GM19324 (cell line): Measurements from ENCODE around the gene JAKMIP2.

Source experiments
- ATAC-seq: cut with Tn5 transposase; IDR thresholded peaks from one replicate; pipeline ENCODE4 v1.9.1; 2021; ENCODE audit warnings: mild to moderate bottlenecking, moderate library complexity; ENCODE audit not compliant: unreplicated experiment, low FRiP score

JAKMIP2 gene

DNA sequence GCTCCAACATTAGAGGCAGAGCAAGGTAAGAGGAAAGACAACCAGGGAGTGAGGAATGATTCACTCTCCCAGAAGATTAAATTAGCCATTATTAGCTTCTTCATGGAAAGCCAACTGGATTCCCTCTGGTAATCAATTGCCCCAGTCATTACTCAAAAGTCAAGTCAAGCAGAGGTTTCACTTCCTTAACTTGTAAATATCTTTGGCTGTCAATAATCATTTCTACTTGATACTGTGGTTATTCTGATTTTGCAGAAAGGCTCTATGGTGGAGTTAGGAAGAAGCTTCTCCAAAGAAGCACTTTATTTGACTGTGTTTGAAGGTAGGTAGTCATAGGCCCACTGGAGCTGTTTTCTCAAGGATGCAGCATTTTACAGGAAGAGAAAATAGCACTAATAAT, 78.0 kb downstream of the JAKMIP2 start:
- ATAC-seq: no peak

DNA sequence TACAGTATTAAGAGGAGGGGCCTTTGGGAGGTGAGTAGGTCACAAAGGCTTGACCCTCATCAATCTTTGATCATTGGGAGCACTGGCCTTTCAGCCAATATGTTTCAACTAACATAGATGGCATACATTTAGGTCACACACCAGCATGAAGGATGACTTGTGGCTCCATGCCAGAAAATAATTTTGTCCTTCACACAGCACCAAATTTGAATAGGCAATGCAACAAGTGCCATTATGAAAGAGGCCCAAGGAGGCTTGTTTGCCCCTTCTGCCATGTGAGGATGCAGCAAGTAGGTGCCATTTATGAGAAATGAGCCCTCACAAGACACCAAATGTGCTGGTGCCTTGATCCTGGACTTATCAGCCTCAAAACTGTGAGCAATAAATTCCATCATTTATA, 81.1 kb downstream of the JAKMIP2 start:
- no peak for ATAC-seq

DNA sequence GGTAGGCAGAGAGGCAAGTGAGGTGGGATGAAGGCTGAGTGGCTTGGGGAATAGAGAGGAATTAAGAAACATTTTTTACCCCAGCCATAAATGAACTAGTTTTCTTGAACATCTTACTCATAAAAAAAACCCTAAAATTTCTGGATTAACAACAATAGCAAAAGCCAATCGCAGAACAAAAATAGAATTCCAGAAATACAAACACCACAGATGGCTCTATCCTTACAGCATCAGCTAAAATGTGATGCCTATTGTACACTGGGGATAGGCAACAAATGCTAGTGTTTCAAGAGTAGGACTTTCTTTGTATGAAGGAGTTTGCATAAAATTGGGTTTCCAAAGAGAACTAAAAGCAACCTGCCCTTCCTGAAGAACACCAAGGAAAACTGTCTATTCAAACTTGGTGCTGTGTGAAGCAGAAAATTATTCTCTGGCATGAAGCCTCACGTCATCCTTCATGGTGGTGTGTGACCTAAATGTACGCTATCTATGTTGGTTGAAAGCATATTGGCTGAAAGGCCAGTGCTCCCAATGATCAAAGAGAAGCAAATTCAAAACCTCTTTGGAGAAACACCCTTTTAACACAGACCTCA, 82.9 kb downstream of the JAKMIP2 start:
- ATAC-seq: no peak

DNA sequence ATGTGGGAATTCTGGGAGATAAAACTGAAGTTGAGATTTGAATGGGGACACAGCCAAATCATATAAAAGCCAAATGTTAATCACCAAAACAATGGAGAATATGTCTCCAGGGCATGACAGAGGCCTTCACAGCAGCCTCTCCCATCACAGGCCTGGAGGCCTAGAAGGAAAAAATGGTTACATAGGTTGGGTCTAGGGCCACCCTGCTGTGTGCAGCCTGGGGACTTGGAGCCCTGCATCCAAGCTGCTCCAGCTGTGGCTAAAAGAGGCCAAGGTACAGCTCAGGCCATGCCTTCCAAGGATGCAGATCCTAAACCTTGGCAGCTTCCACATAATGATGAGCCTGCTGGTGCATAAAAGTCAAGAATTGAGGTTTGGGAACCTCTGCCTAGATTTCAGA, 85.1 kb downstream of the JAKMIP2 start:
- no peak for ATAC-seq

DNA sequence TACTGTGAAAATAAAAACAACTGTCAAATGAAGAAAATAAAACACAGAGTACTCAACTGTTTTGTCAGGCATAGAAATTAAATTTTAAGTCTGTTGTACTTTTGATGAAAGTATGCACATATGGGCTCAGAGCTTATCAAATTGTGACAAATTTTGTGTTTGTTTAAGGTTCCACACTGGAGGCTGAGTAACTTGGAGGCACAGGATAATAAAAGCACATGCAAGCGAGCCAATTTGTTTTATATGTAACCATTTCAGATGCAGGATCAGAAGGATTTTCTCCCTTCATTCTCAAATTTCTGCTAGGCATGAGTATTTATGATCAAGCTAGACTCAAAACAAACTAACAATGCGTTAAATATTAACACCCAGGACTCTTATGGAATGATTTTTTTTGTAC, 87.8 kb downstream of the JAKMIP2 start:
- ATAC-seq: no peak

DNA sequence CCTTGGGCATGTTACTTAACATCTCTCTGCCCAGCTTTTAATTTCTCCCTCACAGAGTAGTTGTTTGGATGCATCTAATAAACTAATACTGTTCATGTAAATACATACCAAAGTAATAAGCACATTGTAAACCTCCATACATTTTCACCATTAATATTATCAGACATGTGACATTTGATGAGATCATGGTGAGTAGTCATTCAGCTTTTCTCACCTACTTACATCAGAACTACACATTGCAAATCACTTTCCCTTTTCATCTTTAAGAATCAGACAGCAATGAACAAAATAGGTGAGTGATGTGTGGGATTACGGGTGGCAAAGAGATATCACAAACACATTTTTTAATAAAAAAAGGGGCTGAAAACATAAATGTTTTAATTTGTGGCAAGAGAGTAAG, 89.3 kb downstream of the JAKMIP2 start:
- no peak for ATAC-seq

DNA sequence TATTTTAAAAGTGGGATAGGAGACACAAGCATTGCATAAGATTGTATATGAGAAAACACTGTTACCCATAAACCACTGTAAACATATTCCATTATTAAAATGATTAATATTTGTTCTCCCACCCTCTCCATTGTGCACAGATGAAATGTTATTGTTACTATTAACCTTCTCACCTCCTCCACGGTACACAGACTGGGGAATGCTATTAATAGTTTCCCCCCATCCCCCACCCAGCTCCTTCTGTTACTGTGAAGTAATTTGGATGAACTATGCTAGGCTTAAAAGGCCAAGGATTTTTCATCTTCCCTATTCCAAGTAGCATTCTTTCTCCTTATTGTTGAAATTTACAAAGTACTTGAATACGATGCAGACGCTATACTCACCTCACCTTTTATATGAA, 91.4 kb downstream of the JAKMIP2 start:
- no peak for ATAC-seq

DNA sequence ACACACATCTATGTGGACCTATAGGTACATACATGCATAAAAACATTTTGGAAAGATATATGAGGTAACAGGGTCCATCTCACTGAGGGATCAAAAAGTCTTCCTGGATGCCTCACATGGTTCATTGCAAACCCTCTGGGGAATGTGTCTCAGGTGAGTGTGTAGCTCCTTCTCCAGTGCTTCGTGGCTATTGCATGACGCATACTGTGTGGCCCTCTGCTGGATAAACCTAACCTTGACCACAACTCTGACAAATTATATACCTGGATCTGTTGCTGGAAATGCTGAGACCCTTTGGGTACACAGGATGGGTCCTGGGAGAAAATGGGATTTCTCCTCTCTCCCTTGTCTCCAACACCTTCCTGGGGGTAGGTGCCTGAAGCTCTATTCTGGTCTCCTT, 91.9 kb downstream of the JAKMIP2 start:
- ATAC-seq: no peak

DNA sequence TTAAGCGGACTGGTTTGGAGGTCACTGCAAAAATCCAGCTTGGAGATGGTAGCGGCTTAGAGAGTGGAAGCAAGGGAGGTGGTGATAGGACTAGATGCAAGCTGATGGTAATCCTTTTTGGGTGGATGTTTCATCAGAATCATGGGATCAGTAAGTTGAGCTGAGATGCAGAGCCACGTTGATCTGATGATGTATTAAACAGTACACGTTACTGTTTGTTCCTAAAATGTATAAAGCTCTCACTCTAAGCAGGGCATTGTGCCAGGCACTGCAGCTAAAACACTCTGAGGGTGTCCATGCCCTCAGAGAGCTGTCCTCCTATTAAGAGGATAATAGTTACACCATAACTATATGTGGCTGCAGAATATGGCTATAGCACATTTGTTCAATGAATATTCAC, 93.1 kb downstream of the JAKMIP2 start:
- ATAC-seq: no peak

DNA sequence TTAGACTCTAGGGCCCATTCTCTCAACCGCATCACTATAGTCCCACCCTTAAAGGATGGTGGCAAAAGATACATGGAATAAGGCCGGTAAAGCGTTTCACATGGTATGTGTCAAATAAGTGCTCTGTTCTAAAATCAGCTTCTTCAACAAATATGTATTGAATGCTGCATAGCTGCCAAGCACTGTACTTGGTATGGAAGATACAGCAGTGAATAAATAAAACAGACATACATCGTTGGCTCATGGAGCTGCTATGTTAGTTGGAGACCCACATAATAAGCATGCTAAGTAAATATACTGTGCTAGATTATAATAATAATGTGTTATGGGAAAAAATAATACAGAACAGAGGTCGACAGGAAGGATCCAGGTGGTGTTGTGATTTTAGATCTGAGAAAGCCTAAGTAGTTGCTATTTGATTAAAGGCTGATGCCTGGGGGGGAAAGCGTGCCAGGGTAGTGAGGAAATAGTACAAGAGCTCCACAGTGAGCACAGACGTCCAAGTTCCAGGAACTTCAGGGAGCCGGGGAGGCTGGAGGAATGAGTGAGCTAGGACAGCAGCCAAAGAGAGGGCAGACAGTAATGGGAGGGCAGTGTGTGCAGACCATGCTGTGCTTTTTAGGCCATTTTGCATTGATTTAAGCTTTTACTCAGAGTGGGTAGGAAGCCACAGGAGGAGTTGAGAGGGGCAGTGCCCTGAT, 93.7 kb downstream of the JAKMIP2 start:
- ATAC-seq: no peak

DNA sequence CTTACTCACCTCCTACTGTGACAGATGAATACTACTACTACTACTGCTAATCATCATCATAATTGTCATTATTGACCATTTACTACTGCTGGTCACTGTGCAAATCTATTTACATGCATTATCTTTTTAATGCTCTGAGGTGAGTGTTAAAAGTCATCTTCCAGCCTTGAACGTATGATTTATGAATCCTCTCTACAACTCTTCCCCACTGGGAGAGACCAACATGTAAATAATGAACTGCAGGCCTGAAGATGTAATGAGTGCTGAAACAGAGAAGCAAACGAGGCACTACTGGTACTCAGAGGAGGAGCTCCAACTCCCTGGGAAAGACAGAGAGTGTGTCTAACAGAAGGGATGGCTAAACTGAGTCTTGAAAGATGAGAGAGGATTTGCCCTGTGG, 95.4 kb downstream of the JAKMIP2 start:
- ATAC-seq: no peak

DNA sequence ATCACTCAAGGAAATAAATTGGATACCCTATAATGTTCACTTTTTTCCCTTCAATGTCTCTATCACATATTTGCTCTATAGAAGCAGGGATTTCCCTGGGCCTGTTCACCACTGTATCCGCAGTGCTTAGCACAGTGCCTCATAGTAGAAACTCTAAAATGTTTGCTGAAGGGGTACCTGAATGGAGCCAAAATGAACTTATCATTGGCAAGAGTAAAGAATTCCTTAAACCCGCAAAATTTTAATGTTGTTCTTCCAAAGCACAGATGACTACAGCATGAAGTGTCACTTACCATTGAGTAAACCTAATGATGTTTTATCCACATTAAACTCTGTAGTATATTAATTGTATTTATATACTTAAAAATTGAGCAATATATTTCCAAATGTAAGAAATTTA, 96.1 kb downstream of the JAKMIP2 start:
- no peak for ATAC-seq

DNA sequence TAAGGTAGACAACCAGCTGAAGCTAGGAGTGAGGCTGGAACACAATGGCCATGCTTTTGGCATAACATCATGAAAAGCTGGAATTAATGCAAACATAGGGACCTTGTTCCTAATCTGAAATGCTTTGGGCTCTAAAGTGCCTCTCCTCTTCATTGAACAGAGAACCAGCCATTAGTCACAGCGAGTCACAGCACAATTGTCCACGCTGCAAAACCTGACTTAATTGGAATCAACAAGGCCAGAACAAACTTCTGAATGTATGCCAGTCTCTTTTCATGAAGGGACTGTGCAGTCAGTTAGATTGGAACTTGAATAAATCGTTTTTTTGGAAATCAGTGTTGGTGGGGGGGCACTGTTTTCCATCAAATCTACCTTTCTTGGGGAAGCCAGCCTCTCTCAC, 96.5 kb downstream of the JAKMIP2 start:
- ATAC-seq: no peak

DNA sequence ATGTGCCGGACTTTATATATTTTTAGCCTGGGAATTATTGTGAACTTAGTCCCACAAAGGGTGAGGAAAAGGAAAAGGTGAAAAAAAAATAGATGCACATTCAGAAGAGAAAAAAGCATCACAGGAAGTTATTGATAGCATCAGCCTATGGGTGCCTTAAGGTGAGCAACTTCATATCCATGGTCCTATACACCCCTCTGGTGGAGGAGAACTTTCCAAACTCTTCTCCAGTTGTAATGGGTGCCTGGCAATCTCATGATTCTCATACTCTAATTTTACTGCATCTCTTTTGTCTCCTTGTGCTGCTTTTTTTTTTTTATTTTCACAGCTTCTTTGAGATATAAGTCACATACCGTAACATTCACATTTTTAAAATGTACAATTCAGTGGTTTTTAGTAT, 107.4 kb downstream of the JAKMIP2 start:
- ATAC-seq: no peak

DNA sequence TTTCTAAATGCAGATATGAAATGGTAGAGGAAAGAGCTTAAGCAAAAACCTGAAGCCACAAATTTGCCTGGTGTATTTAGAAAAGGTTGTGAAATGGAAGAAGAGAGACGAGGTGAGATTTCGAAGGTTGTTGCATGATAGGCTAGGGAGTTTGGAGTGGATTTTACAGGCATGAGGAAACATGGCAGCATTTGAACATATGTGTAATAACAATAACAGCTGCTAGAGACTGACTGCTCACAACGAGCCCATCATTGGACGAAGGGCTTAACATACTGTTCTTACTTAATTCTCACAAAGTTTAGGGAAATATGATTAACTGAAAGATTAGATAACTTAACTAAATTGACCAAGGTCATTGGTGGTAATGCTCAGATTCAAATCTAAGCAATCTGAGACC, 108.1 kb downstream of the JAKMIP2 start:
- ATAC-seq: no peak

DNA sequence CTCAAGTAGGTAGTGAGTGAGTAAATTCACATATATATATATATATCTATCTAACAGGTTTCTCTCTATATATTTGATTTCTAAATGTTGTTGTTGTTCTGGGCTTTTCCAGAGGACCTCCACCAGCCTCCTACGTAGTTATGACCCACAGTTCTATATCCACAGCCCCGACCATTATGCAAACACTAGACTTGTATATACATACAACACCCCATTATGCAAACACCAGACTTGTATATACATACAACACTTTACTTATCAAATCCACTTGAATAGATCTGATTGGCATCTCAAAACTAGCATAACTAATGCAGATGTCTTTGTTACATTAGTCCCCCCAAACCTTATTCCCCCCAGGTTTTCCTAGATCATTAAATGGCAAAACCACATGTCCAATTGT, 108.7 kb downstream of the JAKMIP2 start:
- no peak for ATAC-seq

DNA sequence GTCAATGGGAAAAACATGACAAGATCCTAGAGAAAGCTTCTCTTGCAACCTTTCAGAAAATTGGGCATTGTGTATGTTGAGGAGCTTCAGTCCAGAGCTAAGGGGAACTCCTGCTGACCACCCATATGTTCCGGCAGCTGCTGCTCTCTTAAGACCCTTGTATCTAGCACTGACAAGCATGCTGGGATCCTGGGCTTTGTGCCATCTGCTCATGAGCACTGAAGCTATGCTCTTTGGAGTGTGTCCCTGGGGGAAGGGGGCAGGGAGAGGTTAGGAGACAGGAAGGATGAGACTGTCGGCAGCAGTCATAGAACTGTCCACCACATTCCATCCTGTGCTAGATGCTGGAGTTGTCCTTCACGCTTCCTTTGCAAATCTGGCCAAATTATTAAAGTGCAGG, 109.3 kb downstream of the JAKMIP2 start:
- ATAC-seq: no peak

DNA sequence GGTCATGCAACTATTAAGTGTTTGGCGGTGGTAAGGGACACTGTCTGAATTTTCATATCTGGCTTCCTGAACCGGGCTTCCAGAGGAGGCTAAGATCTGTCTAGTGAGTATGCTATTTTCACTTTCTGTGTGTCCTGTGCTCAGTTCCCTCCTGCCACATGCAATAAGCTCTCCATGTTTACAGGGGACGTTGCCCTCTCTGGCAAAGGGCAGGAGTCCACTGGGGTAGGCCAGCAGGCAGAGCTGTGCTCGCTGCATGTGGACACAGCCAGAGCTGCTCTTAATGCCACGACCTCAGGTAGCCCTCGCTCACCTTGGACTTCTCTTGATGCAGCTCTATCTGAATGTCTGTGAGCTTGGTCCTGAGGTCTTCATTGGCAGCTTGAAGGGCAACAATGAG, 111.2 kb downstream of the JAKMIP2 start:
- ATAC-seq: no peak

DNA sequence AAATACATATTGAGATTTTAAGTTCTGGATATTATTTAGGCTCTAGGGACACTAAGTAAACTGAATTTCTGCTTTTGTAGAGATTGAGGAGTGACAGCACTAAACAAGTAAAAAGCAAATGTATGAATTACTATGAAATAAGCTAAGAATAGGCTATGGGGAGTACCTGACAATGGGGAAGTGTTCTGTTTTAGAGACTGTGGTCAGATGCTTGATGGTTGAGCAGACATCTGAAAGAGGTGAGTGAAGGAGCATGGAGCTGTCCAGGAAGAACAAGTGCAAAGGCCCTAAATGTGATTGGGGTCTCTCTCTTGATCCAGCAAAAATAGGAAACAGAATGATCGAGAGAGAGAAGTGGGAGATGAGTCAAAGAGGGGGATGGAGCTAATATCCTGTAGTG, 111.7 kb downstream of the JAKMIP2 start:
- ATAC-seq: no peak

DNA sequence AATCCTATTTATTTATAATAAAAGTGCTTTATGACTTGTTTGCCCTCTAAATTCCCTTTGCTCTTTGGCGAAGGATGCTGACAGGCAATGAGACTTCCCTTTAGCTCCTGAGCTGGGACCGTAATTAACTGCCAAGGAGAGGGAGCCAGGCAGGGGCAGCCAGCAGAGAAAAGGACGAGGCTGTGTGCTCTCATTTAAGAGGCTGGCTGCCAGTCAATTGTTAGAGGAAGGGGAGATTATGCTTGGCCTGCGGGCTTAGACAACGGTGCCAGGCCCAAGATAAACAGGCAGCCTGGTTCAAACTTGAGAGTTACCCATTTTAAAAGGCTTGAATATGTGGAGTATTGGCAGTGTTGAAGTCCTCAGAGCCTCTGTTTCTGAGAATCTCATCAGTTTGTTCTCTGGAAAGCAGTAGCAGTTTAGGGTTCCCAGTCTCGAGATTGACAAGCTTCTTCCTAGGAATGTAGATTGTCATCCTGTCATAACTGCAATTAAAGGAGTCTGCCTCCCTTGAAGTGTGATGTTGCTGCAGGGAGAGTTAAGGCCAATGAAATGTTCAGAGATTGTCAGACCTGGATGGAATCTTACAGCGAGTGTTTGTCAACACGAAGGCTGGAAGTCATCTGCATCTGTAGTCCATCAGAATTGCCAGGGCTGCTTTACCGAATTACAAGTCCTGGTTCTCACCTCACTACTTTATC, 113.2 kb downstream of the JAKMIP2 start:
- no peak for ATAC-seq

DNA sequence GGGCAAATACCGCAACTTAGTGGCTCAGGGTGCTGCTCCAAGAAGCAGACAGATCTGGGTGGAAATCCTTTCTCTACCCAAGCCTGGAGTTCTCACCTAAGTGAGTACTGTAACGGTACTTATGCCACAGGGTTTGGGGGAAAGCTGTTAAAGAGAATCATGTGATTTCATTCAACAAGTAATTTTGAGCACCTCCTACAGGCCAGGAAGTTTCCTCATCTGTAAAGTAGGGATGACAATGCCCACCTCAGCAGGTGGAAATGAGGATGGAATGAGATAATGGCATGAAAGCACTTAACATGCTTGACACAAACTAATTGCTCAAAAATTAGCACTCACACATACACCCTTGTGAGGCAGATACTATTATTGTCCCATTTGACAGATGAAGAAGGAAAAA, 114.1 kb downstream of the JAKMIP2 start:
- no peak for ATAC-seq

DNA sequence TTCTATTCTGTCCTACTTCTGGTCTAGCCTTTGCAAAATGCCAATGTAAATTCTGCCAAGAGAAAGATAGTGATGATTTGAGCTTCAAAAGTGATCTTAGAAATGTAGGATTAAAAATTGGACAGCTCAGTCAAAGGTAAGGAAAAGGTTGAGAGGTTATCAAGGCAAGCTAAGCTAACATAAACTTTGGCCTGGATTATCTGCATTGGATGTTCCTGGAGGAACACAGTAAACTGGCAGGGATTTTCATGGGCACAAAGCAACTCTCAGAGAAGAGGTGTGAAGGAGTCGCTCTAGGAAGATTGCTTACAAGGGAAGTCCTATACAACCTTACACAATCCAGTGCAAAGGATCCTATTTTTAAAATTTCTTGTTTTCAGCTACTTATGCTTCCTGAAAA, 115.2 kb downstream of the JAKMIP2 start:
- no peak for ATAC-seq
